MM.1S (cell line): Measurements from ENCODE around the gene CHRNA4.

ENCODE experiments used
- DNase-seq: peaks from one replicate; pipeline ENCODE4 v3.0.0-alpha.2; 2015
- H2AFZ ChIP-seq: fragments of 300-600 bp; sonication (generic); 2 replicates; pipeline ENCODE4 v1.6.0; 2016; ENCODE audit warnings: antibody characterized with exemption, low read length
- H3F3A ChIP-seq: fragments of 300-600 bp; sonication (generic); 2 replicates; pipeline ENCODE4 v1.6.1; 2016; ENCODE audit warnings: mild to moderate bottlenecking, antibody characterized with exemption, low read length, moderate library complexity, mixed read lengths; ENCODE audit not compliant: insufficient read depth
- H3K27ac ChIP-seq: fragments of 300-600 bp; sonication (generic); 2 replicates; pipeline ENCODE4 v1.5.1; 2016; ENCODE audit warnings: mild to moderate bottlenecking, low read length
- H3K27me3 ChIP-seq: fragments of 300-600 bp; sonication (generic); replicated peaks from 2 replicates; pipeline ENCODE4 v1.6.0; 2016; ENCODE audit warnings: low read length; ENCODE audit not compliant: insufficient read depth
- H3K36me3 ChIP-seq: fragments of 300-600 bp; sonication (generic); replicated peaks from 2 replicates; pipeline ENCODE4 v1.6.1; 2016; ENCODE audit warnings: mild to moderate bottlenecking, low read length, mixed read lengths; ENCODE audit not compliant: insufficient read depth
- H3K4me1 ChIP-seq: fragments of 300-600 bp; sonication (generic); 2 replicates; pipeline ENCODE4 v1.6.1; 2016; ENCODE audit warnings: low read length, mixed read lengths
- H3K4me2 ChIP-seq: fragments of 300-600 bp; sonication (generic); 2 replicates; pipeline ENCODE4 v1.6.0; 2016; ENCODE audit warnings: low read depth, low read length
- H3K4me3 ChIP-seq: fragments of 300-600 bp; sonication (generic); 2 replicates; pipeline ENCODE4 v1.5.1; 2016; ENCODE audit warnings: low read length, mixed read lengths
- H3K79me2 ChIP-seq: fragments of 300-600 bp; sonication (generic); 2 replicates; pipeline ENCODE4 v1.6.1; 2016; ENCODE audit warnings: mixed run types, low read length, mixed read lengths
- H3K9ac ChIP-seq: fragments of 300-600 bp; sonication (generic); 2 replicates; pipeline ENCODE4 v1.6.1; 2016; ENCODE audit warnings: low read length, mixed read lengths
- H3K9me2 ChIP-seq: fragments of 300-600 bp; sonication (generic); replicated peaks from 2 replicates; pipeline ENCODE4 v1.6.1; 2016; ENCODE audit warnings: mild to moderate bottlenecking, low read length, mixed read lengths; ENCODE audit not compliant: insufficient read depth
- H3K9me3 ChIP-seq: fragments of 300-600 bp; sonication (generic); replicated peaks from 2 replicates; pipeline ENCODE4 v1.6.1; 2016; ENCODE audit warnings: mild to moderate bottlenecking, low read length, mixed read lengths; ENCODE audit not compliant: insufficient read depth
- H4K20me1 ChIP-seq: fragments of 300-600 bp; sonication (generic); 2 replicates; pipeline ENCODE4 v1.6.1; 2016; ENCODE audit warnings: mild to moderate bottlenecking, low read length, moderate library complexity, mixed read lengths; ENCODE audit not compliant: insufficient read depth
- EZH2 ChIP-seq: fragments of 300-600 bp; sonication (generic); optimal IDR thresholded peaks from 2 replicates; pipeline ENCODE3; 2017; ENCODE audit warnings: low read depth, mild to moderate bottlenecking, antibody characterized with exemption, low read length, mixed read lengths
- EZH2phosphoT487 ChIP-seq: fragments of 300-600 bp; sonication (generic); IDR thresholded peaks from 2 replicates; pipeline ENCODE4 v1.6.1; 2018; ENCODE audit warnings: antibody characterized with exemption, low read length
- TF ChIP-seq, protein P1 (sequence below): fragments of 300-600 bp; sonication (generic); IDR thresholded peaks from 2 replicates; pipeline ENCODE4 v1.5.1; 2016; ENCODE audit warnings: antibody characterized with exemption, low read length, mixed read lengths

CHRNA4 gene

GRCh38 chr20:63401384-63402110 lies 40.4 kb upstream of the CHRNA4 start:
- Histone ChIP-seq H3K4me3 (no peak overlapping the region), H3K27ac (no peak overlapping the region), H2AFZ (no peak overlapping the region), H3K27me3 (peaks cover 98% of the 10 kb centered on the region), H3K9ac (no peak overlapping the region), H3K9me3 (no peaks in the 10 kb centered on the region), H3K4me2 (no peak overlapping the region), H3K4me1 (no peaks in the 10 kb centered on the region), H3K36me3 (no peaks in the 10 kb centered on the region), H4K20me1 (no peaks in the 10 kb centered on the region), H3F3A (no peaks in the 10 kb centered on the region), H3K79me2 (no peaks in the 10 kb centered on the region), H3K9me2 (no peaks in the 10 kb centered on the region)
- no peak for DNase-seq
- TF ChIP-seq, protein P1, sequence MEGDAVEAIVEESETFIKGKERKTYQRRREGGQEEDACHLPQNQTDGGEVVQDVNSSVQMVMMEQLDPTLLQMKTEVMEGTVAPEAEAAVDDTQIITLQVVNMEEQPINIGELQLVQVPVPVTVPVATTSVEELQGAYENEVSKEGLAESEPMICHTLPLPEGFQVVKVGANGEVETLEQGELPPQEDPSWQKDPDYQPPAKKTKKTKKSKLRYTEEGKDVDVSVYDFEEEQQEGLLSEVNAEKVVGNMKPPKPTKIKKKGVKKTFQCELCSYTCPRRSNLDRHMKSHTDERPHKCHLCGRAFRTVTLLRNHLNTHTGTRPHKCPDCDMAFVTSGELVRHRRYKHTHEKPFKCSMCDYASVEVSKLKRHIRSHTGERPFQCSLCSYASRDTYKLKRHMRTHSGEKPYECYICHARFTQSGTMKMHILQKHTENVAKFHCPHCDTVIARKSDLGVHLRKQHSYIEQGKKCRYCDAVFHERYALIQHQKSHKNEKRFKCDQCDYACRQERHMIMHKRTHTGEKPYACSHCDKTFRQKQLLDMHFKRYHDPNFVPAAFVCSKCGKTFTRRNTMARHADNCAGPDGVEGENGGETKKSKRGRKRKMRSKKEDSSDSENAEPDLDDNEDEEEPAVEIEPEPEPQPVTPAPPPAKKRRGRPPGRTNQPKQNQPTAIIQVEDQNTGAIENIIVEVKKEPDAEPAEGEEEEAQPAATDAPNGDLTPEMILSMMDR, result no peak
- no peak for TF ChIP-seq EZH2phosphoT487
- TF ChIP-seq EZH2, result no peak

DNA sequence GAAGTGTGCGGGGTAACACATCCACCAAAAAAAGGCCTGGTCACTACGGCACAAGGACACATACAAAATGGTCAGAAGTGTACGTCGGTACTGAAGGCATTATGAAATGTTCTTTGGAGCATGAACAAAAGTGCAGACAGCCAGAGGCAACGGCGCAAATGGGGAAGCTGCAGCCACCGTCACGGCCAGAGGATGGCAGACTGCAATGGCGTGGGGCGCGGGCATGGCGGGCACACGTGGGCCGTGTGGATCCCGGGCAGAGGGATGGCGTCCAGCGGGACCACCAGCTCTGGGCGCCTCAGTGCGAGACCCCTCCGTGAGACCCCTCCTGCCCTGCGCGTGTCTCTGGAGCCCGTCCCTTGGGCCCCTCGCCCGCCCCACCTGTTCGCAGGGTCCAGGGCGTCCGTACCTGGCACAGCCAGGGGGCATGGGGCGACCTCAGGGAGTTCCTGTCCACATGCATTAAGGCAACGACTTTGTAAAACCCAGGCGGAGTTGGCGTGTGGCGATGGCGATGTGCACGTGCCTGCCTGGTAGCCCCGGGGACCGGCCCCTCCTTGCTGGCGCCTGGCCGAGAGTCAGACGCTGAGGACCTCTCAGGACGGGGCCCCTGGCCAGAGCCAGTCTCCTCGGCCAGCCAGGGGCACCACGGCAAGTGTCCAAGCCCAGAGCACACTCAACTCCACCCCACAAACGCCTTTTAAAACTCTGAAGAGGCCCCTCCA lies 39.5 kb upstream of the CHRNA4 start:
- Histone ChIP-seq H3K27ac (no peak overlapping the region), H3K36me3 (no peaks in the 10 kb centered on the region), H3K9ac (no peak overlapping the region), H3K9me2 (no peaks in the 10 kb centered on the region), H3F3A (no peaks in the 10 kb centered on the region), H3K27me3 (peaks cover 98% of the 10 kb centered on the region), H3K9me3 (no peaks in the 10 kb centered on the region), H3K4me2 (no peak overlapping the region), H2AFZ (no peak overlapping the region), H3K79me2 (no peaks in the 10 kb centered on the region), H4K20me1 (no peaks in the 10 kb centered on the region), H3K4me1 (no peaks in the 10 kb centered on the region), H3K4me3 (no peak overlapping the region)
- TF ChIP-seq, protein P1, result no peak
- TF ChIP-seq EZH2phosphoT487 (no peak), EZH2 (no peak)
- no peak for DNase-seq

DNA sequence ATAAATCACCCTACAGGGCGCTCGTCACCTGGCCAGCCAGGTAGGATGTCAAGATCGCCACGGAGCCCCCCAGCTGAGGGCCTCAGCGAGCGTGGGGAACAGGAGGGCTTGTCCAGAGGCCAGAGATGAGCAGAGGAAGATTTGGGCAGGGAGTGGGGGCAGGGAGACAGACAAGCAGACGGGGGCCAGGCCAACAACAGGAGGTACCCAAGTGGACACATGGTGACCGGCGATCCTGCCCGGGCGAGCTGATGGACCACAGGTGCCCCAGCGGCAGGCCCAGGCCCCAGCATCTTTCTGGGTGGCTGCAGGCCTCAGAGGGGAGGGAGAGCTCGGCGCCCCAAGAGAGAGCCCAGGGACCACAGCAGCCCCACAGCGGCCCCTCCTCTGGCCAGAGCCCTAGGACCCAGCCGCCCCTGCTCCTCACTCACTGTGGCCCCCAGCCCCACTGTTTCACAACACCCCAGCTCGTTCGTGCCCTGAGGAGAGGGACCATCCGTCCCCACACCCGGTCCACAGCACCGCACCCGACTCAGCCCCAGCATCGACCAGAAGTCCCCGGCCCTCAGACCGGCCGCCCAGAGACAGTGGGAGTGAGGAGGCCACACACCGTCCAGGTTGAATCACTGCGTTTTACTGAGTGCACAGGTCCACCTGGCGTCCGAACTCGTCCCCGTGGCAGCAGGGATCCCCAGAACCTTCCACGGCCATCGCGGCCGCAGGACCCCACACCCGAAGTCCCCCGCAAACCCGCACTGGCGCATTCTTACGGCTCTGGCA lies 38.6 kb upstream of the CHRNA4 start:
- no peaks in the 10 kb centered on the region for H3K4me1 ChIP-seq
- H3K4me3 ChIP-seq, result no peak overlapping the region
- TF ChIP-seq, protein P1, result no peak
- no peaks in the 10 kb centered on the region for H3K79me2 ChIP-seq
- H3F3A ChIP-seq, result no peaks in the 10 kb centered on the region
- no peaks in the 10 kb centered on the region for H3K36me3 ChIP-seq
- no peak for DNase-seq
- no peaks in the 10 kb centered on the region for H3K9me3 ChIP-seq
- no peaks in the 10 kb centered on the region for H3K9me2 ChIP-seq
- no peaks in the 10 kb centered on the region for H4K20me1 ChIP-seq
- H3K9ac ChIP-seq, result no peak overlapping the region
- H3K4me2 ChIP-seq, result no peak overlapping the region
- H2AFZ ChIP-seq, result no peak overlapping the region
- H3K27ac ChIP-seq, result no peak overlapping the region
- H3K27me3 ChIP-seq, result peaks cover 99% of the 10 kb centered on the region
